ENCODE measurements around the gene DEPDC5. TPM values are rescaled to one million over a fixed set of nuclear protein-coding genes. Genes with fewer than 3 reads are reported as not detected.

Gene DEPDC5
- total RNA-seq, 4 donors from 2014 or later: 26.6 to 94.1 (median 38.8) TPM

GRCh38 chr22:31853736-31854495 is 100.1 kb downstream of the DEPDC5 start:
- H3K9me3 ChIP-seq: no peaks in the 10 kb centered on the region
- no peak overlapping the region for H3K4me3 ChIP-seq
- peaks cover 0 to 58% (median 0%) of the 10 kb centered on the region in 3 donors for H3K36me3 ChIP-seq
- H3K4me1 ChIP-seq: no peaks in the 10 kb centered on the region
- no peak for DNase-seq
- H3K27me3 ChIP-seq: no peaks in the 10 kb centered on the region
- H3K27ac ChIP-seq: no peak overlapping the region
- TF ChIP-seq, protein P1, sequence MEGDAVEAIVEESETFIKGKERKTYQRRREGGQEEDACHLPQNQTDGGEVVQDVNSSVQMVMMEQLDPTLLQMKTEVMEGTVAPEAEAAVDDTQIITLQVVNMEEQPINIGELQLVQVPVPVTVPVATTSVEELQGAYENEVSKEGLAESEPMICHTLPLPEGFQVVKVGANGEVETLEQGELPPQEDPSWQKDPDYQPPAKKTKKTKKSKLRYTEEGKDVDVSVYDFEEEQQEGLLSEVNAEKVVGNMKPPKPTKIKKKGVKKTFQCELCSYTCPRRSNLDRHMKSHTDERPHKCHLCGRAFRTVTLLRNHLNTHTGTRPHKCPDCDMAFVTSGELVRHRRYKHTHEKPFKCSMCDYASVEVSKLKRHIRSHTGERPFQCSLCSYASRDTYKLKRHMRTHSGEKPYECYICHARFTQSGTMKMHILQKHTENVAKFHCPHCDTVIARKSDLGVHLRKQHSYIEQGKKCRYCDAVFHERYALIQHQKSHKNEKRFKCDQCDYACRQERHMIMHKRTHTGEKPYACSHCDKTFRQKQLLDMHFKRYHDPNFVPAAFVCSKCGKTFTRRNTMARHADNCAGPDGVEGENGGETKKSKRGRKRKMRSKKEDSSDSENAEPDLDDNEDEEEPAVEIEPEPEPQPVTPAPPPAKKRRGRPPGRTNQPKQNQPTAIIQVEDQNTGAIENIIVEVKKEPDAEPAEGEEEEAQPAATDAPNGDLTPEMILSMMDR (IDR thresholded peaks at IDR 0.05): no peak
- TF ChIP-seq POLR2A (IDR thresholded peaks at IDR 0.05): no peak

DNA sequence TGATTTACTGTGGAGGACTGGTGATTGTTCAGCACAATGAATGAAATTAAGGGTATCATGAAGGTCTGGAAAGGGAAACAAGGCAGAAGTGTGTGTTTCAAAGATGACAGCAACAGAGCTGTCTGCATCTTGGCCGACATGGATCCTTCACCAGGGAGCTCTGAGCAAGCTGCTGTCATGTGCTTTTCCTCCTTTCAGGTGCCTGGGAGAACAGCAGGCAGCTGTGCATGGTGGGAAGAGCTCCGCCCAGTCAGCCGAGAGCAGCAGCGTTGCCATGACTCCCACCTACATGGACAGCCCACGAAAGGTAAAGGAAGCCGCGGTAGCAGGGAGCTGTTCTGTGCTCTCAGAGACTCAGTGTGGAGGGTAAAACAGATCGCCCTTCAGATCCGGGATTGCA is 103.4 kb downstream of the DEPDC5 start:
- H3K4me1 ChIP-seq: no peaks in the 10 kb centered on the region
- TF ChIP-seq, protein P1 (IDR thresholded peaks at IDR 0.05): no peak
- no peak for TF ChIP-seq POLR2A (IDR thresholded peaks at IDR 0.05)
- DNase-seq: no peak
- no peak overlapping the region for H3K4me3 ChIP-seq
- H3K36me3 ChIP-seq: peaks cover 0 to 57% (median 0%) of the 10 kb centered on the region in 3 donors
- no peaks in the 10 kb centered on the region for H3K9me3 ChIP-seq
- no peak overlapping the region for H3K27ac ChIP-seq
- H3K27me3 ChIP-seq: no peaks in the 10 kb centered on the region

DNA sequence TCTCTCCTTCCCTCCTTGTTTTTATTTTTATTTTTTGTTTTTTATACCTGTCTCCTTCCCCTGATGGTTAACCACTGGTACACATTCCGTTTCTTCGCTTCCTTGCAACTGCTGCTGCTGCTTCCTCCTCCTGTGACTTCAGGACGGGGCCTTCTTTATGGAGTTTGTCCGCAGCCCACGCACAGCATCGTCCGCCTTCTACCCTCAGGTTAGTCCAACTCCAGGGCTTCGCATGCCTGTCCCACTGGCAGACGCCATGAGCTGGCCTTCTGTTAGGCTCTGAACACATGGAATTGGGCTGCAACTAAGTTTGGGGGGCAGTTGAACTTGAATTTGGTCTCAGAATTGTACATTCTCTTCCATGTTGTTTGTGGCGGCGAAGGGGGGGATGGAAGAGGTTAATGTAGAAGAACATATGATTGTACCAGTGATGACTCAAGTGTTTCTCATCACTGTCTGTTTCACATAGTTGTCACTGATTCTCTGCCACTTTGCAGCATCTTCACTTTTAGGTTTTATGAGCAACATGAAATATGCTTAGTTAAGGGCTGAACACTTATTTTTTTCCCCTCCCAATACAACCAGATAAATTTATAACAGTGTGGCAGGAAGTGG is 107.5 kb downstream of the DEPDC5 start:
- H3K36me3 ChIP-seq: peaks cover 0 to 36% (median 0%) of the 10 kb centered on the region in 3 donors
- no peaks in the 10 kb centered on the region for H3K4me1 ChIP-seq
- no peak for DNase-seq
- H3K4me3 ChIP-seq: no peak overlapping the region
- H3K27me3 ChIP-seq: no peaks in the 10 kb centered on the region
- no peaks in the 10 kb centered on the region for H3K9me3 ChIP-seq
- no peak for TF ChIP-seq POLR2A (IDR thresholded peaks at IDR 0.05)
- TF ChIP-seq, protein P1 (IDR thresholded peaks at IDR 0.05): no peak
- H3K27ac ChIP-seq: no peak overlapping the region

GRCh38 chr22:31866918-31867317 is 113.1 kb downstream of the DEPDC5 start:
- Histone ChIP-seq H3K4me1 (no peaks in the 10 kb centered on the region), H3K9me3 (no peaks in the 10 kb centered on the region), H3K27me3 (no peaks in the 10 kb centered on the region), H3K27ac (no peak overlapping the region), H3K4me3 (no peak overlapping the region), H3K36me3 (peaks cover 0 to 7% (median 0%) of the 10 kb centered on the region in 3 donors)
- TF ChIP-seq, protein P1 (IDR thresholded peaks at IDR 0.05): no peak
- no peak for TF ChIP-seq POLR2A (IDR thresholded peaks at IDR 0.05)
- no peak for DNase-seq

DNA sequence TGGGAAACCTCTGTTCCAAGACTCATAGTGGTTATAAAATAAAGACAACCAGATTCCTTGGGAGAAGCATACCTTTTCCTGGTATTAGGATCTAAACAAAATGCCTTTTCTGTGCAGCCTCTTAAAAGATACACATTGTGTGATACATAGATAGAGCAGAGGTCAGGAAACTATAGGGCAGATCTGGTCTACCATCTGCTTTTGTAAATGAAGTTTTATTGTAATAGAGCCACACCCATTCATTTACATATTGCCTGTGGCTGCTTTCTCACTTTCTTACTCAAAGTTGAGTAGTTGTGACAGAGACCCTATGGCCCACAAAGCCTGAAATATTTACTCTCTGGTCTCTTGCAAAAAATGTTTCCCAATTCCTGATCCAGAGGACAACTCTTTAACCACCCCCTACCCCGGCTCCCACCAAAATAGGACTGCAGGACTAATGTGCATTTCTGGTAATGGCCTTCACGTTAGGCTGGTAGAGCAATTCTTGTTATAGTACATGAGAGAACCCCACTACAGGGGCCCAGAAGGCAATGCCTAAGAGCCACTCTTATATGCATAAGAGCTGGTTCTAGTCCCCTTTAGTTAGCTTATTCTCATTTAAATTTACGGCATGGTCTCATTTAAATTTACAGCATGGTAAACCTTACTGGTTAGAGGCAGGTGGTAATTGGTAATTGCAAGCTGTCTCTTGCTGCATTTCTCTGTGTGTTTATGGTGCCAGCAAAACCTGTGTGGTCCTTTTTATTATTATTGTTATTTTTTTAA is 113.8 kb downstream of the DEPDC5 start:
- no peak for TF ChIP-seq POLR2A (IDR thresholded peaks at IDR 0.05)
- TF ChIP-seq, protein P1 (IDR thresholded peaks at IDR 0.05): no peak
- no peak for DNase-seq

More for the DNA sequence above, 113.8 kb downstream of the DEPDC5 start:
- no peak overlapping the region for H3K4me3 ChIP-seq
- H3K4me1 ChIP-seq: no peaks in the 10 kb centered on the region
- H3K27me3 ChIP-seq: no peaks in the 10 kb centered on the region
- peaks cover 0 to 14% (median 0%) of the 10 kb centered on the region in 3 donors for H3K36me3 ChIP-seq
- H3K9me3 ChIP-seq: no peaks in the 10 kb centered on the region
- H3K27ac ChIP-seq: no peak overlapping the region

Measured in Peyer's patch (tissue), 4 donors.